Brain microvascular endothelial cell (primary cell): ENCODE data around the gene MIF4GD.

Source experiments
- DNase-seq: peaks from one replicate; pipeline ENCODE4 v3.0.0-alpha.2; 2020
- H3K27ac ChIP-seq: fragments of 250-450 bp; sonication (Bioruptor Pico); 2 replicates; pipeline ENCODE4 v1.5.1; 2020; ENCODE audit warnings: mild to moderate bottlenecking, moderate library complexity
- H3K27me3 ChIP-seq: fragments of 250-450 bp; sonication (Bioruptor Pico); replicated peaks from 2 replicates; pipeline ENCODE4 v1.5.1; 2020; ENCODE audit warnings: mild to moderate bottlenecking
- H3K36me3 ChIP-seq: fragments of 250-450 bp; sonication (Bioruptor Pico); replicated peaks from 2 replicates; pipeline ENCODE4 v1.5.1; 2020; ENCODE audit warnings: mild to moderate bottlenecking
- H3K4me3 ChIP-seq: 2 replicates; pipeline ENCODE4 v1.5.1; 2011; ENCODE audit warnings: low read depth, mild to moderate bottlenecking, control low read depth, low read length, moderate library complexity
- in situ Hi-C: cut with HindIII; loops from 2 replicates; pipeline ENCODE4 v1.10.0; 2017; ENCODE audit warnings: low sequenced_read_pairs, low pct_ligation_motif_present
- TF ChIP-seq, protein P1 (sequence below): IDR thresholded peaks from 2 replicates; pipeline ENCODE4 v1.5.1; 2011; ENCODE audit warnings: low read depth, mild to moderate bottlenecking, moderate library complexity, low read length, control low read depth, inconsistent platforms; ENCODE audit errors: missing control alignments

The MIF4GD gene

DNA sequence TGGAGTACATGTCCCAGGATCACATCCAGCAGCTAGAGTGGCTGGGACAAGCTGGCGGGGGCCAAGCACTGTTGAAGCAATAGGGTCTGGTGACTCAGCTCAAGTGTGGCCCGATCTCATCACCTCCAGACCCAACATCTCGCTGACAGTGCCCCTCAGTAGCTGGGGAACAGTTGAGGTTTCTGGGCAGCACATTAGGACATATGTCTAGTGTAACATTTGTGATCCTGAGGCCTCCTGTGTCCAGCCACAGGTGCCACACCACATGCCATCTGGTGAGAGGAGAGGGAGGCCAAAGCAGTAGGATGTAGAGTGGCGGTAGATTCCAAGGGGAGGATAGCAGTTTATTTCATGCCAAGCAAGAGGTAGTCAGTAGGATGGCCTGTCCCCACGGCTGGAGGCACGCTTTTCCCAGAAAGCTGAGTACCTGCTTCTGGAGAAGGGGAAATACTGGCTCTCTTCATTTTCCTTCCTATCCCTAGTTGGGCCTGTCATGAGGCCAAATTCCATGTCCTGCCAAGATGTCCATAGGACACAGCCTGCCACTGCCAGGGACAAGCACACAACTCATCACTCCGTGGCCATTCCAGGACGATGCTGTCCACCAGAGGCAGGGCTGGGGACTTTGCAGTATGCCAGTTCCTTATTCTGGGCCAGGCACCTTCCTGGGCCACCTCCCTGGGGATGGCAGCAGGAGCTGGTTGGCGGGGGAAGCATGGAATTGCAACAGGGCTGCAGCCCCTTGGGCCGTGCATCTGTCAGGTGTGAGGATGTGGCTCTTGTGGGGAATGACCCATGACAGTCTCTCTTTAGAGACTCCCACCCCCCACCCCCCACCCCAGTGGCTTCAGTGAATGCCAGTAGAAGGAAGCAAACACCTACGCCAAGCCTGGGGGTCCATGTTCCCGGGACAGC, 33.7 kb downstream of the MIF4GD start:
- H3K27me3 ChIP-seq = no peaks in the 10 kb centered on the region
- H3K36me3 ChIP-seq = peaks cover 73% of the 10 kb centered on the region
- no peak overlapping the region for H3K27ac ChIP-seq
- no peak for DNase-seq
- TF ChIP-seq, protein P1, sequence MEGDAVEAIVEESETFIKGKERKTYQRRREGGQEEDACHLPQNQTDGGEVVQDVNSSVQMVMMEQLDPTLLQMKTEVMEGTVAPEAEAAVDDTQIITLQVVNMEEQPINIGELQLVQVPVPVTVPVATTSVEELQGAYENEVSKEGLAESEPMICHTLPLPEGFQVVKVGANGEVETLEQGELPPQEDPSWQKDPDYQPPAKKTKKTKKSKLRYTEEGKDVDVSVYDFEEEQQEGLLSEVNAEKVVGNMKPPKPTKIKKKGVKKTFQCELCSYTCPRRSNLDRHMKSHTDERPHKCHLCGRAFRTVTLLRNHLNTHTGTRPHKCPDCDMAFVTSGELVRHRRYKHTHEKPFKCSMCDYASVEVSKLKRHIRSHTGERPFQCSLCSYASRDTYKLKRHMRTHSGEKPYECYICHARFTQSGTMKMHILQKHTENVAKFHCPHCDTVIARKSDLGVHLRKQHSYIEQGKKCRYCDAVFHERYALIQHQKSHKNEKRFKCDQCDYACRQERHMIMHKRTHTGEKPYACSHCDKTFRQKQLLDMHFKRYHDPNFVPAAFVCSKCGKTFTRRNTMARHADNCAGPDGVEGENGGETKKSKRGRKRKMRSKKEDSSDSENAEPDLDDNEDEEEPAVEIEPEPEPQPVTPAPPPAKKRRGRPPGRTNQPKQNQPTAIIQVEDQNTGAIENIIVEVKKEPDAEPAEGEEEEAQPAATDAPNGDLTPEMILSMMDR = no peak
- in situ Hi-C loops = no loop called here
- H3K4me3 ChIP-seq = no peak overlapping the region

DNA sequence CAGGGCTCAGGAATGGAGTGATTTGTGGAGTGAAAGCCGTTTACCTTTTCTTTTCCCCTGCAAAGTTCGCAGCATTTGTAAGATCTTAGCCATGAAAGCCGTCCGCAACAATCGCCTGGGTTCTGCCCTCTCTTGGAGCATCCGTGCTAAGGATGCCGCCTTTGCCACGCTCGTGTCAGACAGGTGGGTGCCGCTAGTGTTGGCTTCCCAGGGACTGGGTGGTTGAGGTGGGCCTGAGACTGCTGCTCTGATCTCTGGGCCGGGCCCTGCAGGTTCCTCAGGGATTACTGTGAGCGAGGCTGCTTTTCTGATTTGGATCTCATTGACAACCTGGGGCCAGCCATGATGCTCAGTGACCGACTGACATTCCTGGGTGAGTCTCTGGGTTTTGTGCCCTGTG, 38.2 kb downstream of the MIF4GD start:
- DNase-seq = no peak
- H3K4me3 ChIP-seq = no peak overlapping the region
- TF ChIP-seq, protein P1 = no peak
- H3K27ac ChIP-seq = no peak overlapping the region
- in situ Hi-C loops = no loop called here
- peaks cover 69% of the 10 kb centered on the region for H3K36me3 ChIP-seq
- no peaks in the 10 kb centered on the region for H3K27me3 ChIP-seq

DNA sequence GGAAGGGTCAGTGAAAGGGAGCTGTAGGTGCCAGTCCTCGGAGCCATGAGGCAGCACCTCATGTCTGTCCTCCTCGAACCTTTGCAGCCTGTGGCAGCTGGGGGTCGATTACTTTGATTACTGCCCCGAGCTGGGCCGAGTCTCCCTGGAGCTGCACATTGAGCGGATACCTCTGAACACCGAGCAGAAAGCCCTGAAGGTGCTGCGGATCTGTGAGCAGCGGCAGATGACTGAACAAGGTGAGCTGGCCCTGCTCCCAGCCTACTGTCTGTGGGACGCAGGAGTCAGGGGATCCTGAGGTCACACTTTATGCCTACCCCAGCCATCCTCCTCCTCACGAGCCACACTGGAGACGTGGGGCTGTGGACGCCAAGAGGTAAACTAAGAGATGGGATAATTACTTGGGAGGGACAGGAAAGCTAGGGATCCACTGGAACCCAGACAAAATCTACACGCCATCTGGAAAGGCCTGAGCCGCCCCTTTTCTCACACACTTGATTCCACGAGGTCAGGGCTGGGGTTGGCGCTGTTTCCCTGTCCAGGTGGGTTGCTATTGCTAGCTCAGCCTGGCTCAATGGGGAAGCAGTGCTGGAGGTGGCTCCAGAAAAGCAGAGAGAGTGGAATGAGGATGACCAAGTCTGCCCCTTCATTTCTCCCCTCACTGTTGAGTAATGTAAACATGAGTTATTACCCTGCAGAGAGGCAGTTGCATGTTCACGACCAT, 39.1 kb downstream of the MIF4GD start:
- TF ChIP-seq, protein P1 = no peak
- H3K36me3 ChIP-seq = peaks cover 63% of the 10 kb centered on the region
- H3K4me3 ChIP-seq = no peak overlapping the region
- no peaks in the 10 kb centered on the region for H3K27me3 ChIP-seq
- DNase-seq = no peak
- H3K27ac ChIP-seq = no peak overlapping the region
- in situ Hi-C loops = no loop called here

DNA sequence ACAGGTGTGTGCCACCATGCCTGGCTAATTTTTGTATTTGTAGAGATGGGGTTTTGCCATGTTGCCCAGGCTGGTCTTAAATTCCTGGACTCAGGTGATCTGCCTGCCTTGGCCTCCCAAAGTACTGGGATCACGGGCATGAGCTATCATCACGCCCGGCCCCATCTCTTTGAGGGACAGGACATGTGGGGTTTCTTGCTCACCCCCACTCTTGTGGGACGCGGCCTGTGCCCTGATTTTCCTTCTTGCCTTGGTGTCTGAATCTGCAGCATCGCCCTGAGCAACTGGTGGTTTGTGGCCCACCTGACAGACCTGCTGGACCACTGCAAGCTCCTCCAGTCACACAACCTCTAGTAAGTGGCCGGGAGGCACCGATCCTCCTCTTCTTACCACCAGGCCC, 40.0 kb downstream of the MIF4GD start:
- H3K36me3 ChIP-seq = peaks cover 62% of the 10 kb centered on the region
- no peak overlapping the region for H3K27ac ChIP-seq
- H3K4me3 ChIP-seq = no peak overlapping the region
- no peak for DNase-seq
- no peaks in the 10 kb centered on the region for H3K27me3 ChIP-seq
- in situ Hi-C loops = no loop called here
- TF ChIP-seq, protein P1 = no peak

DNA sequence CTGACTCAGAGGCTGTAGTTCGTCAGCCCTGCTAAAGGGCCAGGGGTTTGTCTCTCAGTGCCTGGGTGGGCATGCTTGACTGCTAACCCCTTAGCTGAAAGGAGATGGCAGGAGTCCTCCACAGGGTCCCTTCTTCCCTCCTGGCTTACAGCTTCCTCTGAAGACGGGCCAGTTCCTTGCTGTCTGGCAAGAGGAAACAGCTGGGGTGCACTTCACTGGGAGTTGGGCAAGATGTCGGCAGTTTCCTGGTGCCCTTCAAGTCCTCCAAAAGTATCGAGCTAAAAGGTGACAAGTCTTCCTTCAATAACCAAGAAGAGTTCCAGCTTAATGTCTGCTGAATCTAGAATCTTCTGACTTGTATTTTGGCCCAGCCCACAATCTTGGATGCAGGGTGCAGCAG, 42.2 kb downstream of the MIF4GD start:
- Histone ChIP-seq H3K4me3 (no peak overlapping the region), H3K27me3 (no peaks in the 10 kb centered on the region), H3K36me3 (peaks cover 57% of the 10 kb centered on the region), H3K27ac (no peak overlapping the region)
- TF ChIP-seq, protein P1 = no peak
- DNase-seq = no peak
- in situ Hi-C loops = no loop called here
